Measurements from ENCODE around the gene HIRA. TPM values are rescaled to one million over a fixed set of nuclear protein-coding genes. Genes with fewer than 3 reads are reported as not detected.
A peak's percentile ranks its signal among the peaks of the same experiment; 100 is the strongest.

HIRA gene
- polyA plus RNA-seq, 3 donors = 1.8 to 20.7 (median 2.6) TPM

DNA sequence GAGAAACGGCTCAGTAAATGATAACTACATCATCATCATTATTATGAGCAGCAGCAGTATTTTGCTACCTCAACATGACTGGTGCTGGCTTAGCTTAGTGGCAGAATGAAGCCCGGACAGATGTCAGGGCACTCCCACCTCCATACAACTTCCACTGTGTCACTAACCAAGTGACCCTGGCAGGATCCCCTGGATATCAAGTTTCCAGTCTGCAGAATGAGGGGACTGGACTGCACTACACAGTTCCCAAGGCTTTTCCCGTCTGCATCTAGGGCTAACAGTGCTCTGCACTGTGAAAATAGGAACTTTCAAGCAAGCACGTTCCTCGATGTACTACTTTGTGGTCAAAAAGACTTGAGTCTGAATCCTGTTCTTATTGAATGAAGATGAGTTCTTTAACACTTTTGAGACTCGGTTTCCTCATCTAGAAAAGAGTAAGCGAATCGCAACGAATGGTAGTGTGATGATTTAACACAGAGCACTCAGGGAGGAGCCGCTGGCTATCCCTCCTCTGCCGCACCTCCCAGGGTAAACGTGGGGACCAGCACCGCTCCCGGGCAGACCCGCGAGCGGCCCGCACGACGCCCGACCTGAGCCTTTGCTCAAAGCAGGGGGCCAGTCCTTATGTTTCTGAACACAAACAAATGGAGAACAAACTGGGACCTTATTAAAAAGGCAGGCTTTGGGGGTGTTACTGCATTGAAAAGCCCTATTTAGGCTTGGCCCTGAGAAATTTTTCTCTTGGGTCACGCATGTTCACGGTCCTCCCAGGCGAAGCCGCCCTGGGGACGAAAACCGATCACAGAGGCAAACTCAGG is 140.9 kb downstream of the HIRA start:
- no peak overlapping the region for H3K27ac ChIP-seq (ENCODE audit: low read depth in 1 of 2, low read length in 2 of 2)
- H3K36me3 ChIP-seq (replicated peaks in 1 of 2; ENCODE audit: control insufficient read depth in 1 of 2, insufficient read depth in 2 of 2, low read length in 2 of 2) = no peaks in the 10 kb centered on the region
- peaks cover 18 to 22% of the 10 kb centered on the region in 2 donors for H3K4me1 ChIP-seq (ENCODE audit: control insufficient read depth in 1 of 2, insufficient read depth in 2 of 2, low read length in 2 of 2)
- H2AFZ ChIP-seq (ENCODE audit: insufficient read depth, low read depth, low read length, poor library complexity, severe bottlenecking) = peak overlapping the region; percentile 89
- Mint-ChIP-seq H3K27ac (no peak overlapping the region), H3K36me3 (peaks cover 0 to 3% of the 10 kb centered on the region in 2 donors), H3K4me3 (peak overlapping the region; percentile 84 to 91), H3K27me3 (ENCODE audit: low read depth in 3 of 3) (peaks cover 19 to 36% (median 21%) of the 10 kb centered on the region in 3 donors), H3K9me3 (peaks cover 0 to 5% (median 0%) of the 10 kb centered on the region in 7 donors), H3K4me1 (peaks cover 26% of the 10 kb centered on the region)
- peaks cover 18 to 22% of the 10 kb centered on the region in 2 donors for H3K27me3 ChIP-seq (ENCODE audit: control insufficient read depth in 2 of 2, insufficient read depth in 2 of 2, low read length in 2 of 2)
- peak overlapping the region; percentile 43 to 96 (median 54) for H3K4me3 ChIP-seq (replicated peaks in 1 of 3; ENCODE audit: low read depth in 2 of 3, low read length in 3 of 3)
- TF ChIP-seq, protein P1, sequence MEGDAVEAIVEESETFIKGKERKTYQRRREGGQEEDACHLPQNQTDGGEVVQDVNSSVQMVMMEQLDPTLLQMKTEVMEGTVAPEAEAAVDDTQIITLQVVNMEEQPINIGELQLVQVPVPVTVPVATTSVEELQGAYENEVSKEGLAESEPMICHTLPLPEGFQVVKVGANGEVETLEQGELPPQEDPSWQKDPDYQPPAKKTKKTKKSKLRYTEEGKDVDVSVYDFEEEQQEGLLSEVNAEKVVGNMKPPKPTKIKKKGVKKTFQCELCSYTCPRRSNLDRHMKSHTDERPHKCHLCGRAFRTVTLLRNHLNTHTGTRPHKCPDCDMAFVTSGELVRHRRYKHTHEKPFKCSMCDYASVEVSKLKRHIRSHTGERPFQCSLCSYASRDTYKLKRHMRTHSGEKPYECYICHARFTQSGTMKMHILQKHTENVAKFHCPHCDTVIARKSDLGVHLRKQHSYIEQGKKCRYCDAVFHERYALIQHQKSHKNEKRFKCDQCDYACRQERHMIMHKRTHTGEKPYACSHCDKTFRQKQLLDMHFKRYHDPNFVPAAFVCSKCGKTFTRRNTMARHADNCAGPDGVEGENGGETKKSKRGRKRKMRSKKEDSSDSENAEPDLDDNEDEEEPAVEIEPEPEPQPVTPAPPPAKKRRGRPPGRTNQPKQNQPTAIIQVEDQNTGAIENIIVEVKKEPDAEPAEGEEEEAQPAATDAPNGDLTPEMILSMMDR (IDR thresholded peaks at IDR 0.05) = no peak
- WGBS (ENCODE audit: insufficient coverage) = 17% methylated on average over 24 of the region's 27 CpGs
- no peak for DNase-seq
- intact Hi-C loops (cut with micrococcal nuclease) = loop anchor here (5.0 to 10.0 kb wide), 4 partner anchors 113 to 1414 kb away; partner anchors contain the start of genes CDC45 (in 1 of the 2), DGCR2 (in 1 of the 2), SLC25A1 (in 1 of the 2) and UFD1 (in 1 of the 2)
- no peaks in the 10 kb centered on the region for H3K9me3 ChIP-seq (replicated peaks in 1 of 2; ENCODE audit: control insufficient read depth in 1 of 2, insufficient read depth in 1 of 2, low read length in 2 of 2)
- H3K4me2 ChIP-seq (replicated peaks; ENCODE audit: extremely low read depth, low read length, poor library complexity, severe bottlenecking) = peak overlapping the region; percentile 95
- no peaks in the 10 kb centered on the region for H3K79me2 ChIP-seq (ENCODE audit: insufficient read depth, low read length)
- no peaks in the 10 kb centered on the region for H4K20me1 ChIP-seq (ENCODE audit: insufficient read depth, low read length)
- H3K9ac ChIP-seq (ENCODE audit: insufficient read depth, low read length, poor library complexity, severe bottlenecking) = peak overlapping the region; percentile 68

DNA sequence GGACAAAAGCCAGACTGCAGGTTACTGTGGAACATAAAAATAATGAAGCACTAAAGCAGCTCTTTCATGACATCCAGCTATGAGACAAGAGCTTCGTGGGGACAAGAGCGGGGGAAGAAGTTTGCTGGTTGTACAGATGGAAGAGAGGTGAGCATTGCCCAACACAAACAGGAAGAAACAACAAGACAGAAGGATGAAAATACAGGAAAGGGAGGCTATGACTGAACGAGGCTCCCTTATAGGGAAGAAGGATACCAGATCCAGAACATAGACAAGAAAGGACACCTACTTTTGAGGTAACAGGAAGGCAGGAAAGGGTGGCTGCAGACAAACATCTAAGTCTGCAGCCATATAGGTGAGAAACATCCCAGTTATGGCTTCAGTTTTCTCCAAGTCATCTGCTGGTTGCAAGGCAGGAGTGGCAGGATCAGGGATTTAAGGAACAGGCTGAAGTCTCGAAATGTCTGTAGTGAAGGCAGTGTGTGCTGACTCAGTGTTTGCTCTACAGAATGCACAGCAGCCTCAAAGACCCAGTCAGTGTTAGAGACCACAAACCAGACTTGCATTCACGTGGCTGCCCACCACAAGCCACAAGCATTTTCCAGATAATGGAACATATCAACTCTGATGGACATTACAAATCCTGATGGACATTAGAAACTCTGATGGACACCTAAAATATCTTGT is 141.9 kb downstream of the HIRA start:
- peaks cover 18 to 22% of the 10 kb centered on the region in 2 donors for H3K4me1 ChIP-seq (ENCODE audit: control insufficient read depth in 1 of 2, insufficient read depth in 2 of 2, low read length in 2 of 2)
- DNase-seq = no peak
- H3K27ac Mint-ChIP-seq = no peak overlapping the region

More for the DNA sequence above, 141.9 kb downstream of the HIRA start:
- no peaks in the 10 kb centered on the region for H3K9me3 ChIP-seq (replicated peaks in 1 of 2; ENCODE audit: control insufficient read depth in 1 of 2, insufficient read depth in 1 of 2, low read length in 2 of 2)
- intact Hi-C loops (cut with micrococcal nuclease) = loop anchor here (5.0 to 10.0 kb wide), 4 partner anchors 112 to 1415 kb away; partner anchors contain the start of genes CDC45 (in 1 of the 2), DGCR2 (in 1 of the 2), SLC25A1 (in 1 of the 2) and UFD1 (in 1 of the 2)
- Mint-ChIP-seq H3K36me3 (peaks cover 0 to 3% of the 10 kb centered on the region in 2 donors), H3K9me3 (peaks cover 0 to 5% (median 0%) of the 10 kb centered on the region in 7 donors), H3K27me3 (ENCODE audit: low read depth in 3 of 3) (peaks cover 19 to 36% (median 21%) of the 10 kb centered on the region in 3 donors), H3K4me1 (peaks cover 26% of the 10 kb centered on the region), H3K4me3 (peak overlapping the region in 1 of 2 donors; percentile 48)
- no peak overlapping the region for H3K4me2 ChIP-seq (replicated peaks; ENCODE audit: extremely low read depth, low read length, poor library complexity, severe bottlenecking)
- H3K36me3 ChIP-seq (replicated peaks in 1 of 2; ENCODE audit: control insufficient read depth in 1 of 2, insufficient read depth in 2 of 2, low read length in 2 of 2) = no peaks in the 10 kb centered on the region
- H2AFZ ChIP-seq (ENCODE audit: insufficient read depth, low read depth, low read length, poor library complexity, severe bottlenecking) = no peak overlapping the region
- H3K79me2 ChIP-seq (ENCODE audit: insufficient read depth, low read length) = no peaks in the 10 kb centered on the region
- H3K27ac ChIP-seq (ENCODE audit: low read depth in 1 of 2, low read length in 2 of 2) = no peak overlapping the region
- no peak overlapping the region for H3K4me3 ChIP-seq (replicated peaks in 1 of 3; ENCODE audit: low read depth in 2 of 3, low read length in 3 of 3)
- peaks cover 18 to 22% of the 10 kb centered on the region in 2 donors for H3K27me3 ChIP-seq (ENCODE audit: control insufficient read depth in 2 of 2, insufficient read depth in 2 of 2, low read length in 2 of 2)
- H4K20me1 ChIP-seq (ENCODE audit: insufficient read depth, low read length) = no peaks in the 10 kb centered on the region
- 36% methylated on average over 5 of the region's 5 CpGs for WGBS (ENCODE audit: insufficient coverage)
- H3K9ac ChIP-seq (ENCODE audit: insufficient read depth, low read length, poor library complexity, severe bottlenecking) = no peak overlapping the region
- TF ChIP-seq, protein P1 (IDR thresholded peaks at IDR 0.05) = no peak
